ENCODE results near the gene GRIN2C. TPM values are rescaled to one million over a fixed set of nuclear protein-coding genes. Genes with fewer than 3 reads are reported as not detected.
"Not testable (repeated sequence)": the region's sequence is repeated elsewhere in the genome, so short reads cannot be mapped to it uniquely, and the experiment has no call there.

GRIN2C gene
- total RNA-seq, result under 1 TPM in 1 of 4 donors, not detected in 3; 0.13 TPM

- Histone ChIP-seq H3K27me3 (peaks cover 79% of the 10 kb centered on the region), H3K4me3 (peak within 1 kb of the TSS; percentile 45), H3K9me3 (no peaks in the 10 kb centered on the region), H3K4me1 (peaks cover 30% of the 10 kb centered on the region), H3K36me3 (peaks cover 5% of the 10 kb centered on the region), H3K27ac (no peak within 1 kb of the TSS)
- TF ChIP-seq EP300 (IDR thresholded peaks at IDR 0.05), result no peak
- TF ChIP-seq POLR2AphosphoS5 (IDR thresholded peaks at IDR 0.05), result no peak
- TF ChIP-seq POLR2A (IDR thresholded peaks at IDR 0.05), result no peak
- TF ChIP-seq, protein P1, sequence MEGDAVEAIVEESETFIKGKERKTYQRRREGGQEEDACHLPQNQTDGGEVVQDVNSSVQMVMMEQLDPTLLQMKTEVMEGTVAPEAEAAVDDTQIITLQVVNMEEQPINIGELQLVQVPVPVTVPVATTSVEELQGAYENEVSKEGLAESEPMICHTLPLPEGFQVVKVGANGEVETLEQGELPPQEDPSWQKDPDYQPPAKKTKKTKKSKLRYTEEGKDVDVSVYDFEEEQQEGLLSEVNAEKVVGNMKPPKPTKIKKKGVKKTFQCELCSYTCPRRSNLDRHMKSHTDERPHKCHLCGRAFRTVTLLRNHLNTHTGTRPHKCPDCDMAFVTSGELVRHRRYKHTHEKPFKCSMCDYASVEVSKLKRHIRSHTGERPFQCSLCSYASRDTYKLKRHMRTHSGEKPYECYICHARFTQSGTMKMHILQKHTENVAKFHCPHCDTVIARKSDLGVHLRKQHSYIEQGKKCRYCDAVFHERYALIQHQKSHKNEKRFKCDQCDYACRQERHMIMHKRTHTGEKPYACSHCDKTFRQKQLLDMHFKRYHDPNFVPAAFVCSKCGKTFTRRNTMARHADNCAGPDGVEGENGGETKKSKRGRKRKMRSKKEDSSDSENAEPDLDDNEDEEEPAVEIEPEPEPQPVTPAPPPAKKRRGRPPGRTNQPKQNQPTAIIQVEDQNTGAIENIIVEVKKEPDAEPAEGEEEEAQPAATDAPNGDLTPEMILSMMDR (IDR thresholded peaks at IDR 0.05), result peak in 1 of 2 donors; percentile 59
- DNase-seq (ENCODE audit: low spot score in 2 of 2), result no peak
- under 1% methylated on average over 28 of the region's 72 CpGs for WGBS
These were observed at the start of gene GRIN2C for GRCh38 chr17:74859459-74860228. TSS of gene GRIN2C (minus strand) at chr17:74859885. CDS start at chr17:74855092, 4,793 bp downstream.

- 74% methylated on average over 4 of the region's 4 CpGs for WGBS
- H3K4me3 ChIP-seq; DNase-seq (ENCODE audit: low spot score in 2 of 2); H3K27ac ChIP-seq; H3K36me3 ChIP-seq; H3K27me3 ChIP-seq; H3K9me3 ChIP-seq: not testable (repeated sequence)
- H3K4me1 ChIP-seq, result peaks cover 17% of the 10 kb centered on the region
These were observed 49.4 kb upstream of the GRIN2C start for GRCh38 chr17:74909097-74909496.

DNA sequence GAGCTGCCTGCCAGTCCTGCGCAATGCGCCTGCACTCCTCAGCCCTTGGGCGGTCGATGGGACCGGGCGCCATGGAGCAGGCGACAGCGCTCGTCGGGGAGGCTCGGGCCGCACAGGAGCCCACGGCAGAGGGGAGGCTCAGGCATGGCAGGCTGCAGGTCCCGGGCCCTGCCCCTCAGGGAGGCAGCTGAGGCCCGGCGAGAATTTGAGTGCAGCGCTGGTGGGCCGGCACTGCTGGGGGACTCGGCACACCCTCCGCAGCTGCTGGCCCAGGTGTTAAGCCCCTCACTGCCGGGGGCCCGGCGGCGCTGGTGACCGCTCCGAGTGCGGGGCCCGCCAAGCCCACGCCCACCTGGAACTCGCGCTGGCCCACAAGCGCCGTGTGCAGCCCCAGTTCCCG, 47.3 kb upstream of the GRIN2C start:
- H3K9me3 ChIP-seq, result no peaks in the 10 kb centered on the region
- TF ChIP-seq POLR2A (IDR thresholded peaks at IDR 0.05) (no peak), EP300 (IDR thresholded peaks at IDR 0.05) (no peak), POLR2AphosphoS5 (IDR thresholded peaks at IDR 0.05) (no peak)
- TF ChIP-seq, protein P1 (IDR thresholded peaks at IDR 0.05), result no peak
- peaks cover 11% of the 10 kb centered on the region for H3K27me3 ChIP-seq
- H3K27ac ChIP-seq, result no peak overlapping the region
- no peak for DNase-seq (ENCODE audit: low spot score in 2 of 2)
- no peaks in the 10 kb centered on the region for H3K36me3 ChIP-seq
- H3K4me1 ChIP-seq, result peaks cover 17% of the 10 kb centered on the region
- no CpG with 5 or more reads among the region's 34 CpGs for WGBS
- H3K4me3 ChIP-seq, result no peak overlapping the region

GRCh38 chr17:74906214-74906793, 46.6 kb upstream of the GRIN2C start:
- not testable (repeated sequence) for H3K27ac ChIP-seq; H3K9me3 ChIP-seq; DNase-seq (ENCODE audit: low spot score in 2 of 2); H3K4me3 ChIP-seq; H3K36me3 ChIP-seq
- WGBS, result 72% methylated on average over 6 of the region's 6 CpGs
- Histone ChIP-seq H3K27me3 (peaks cover 11% of the 10 kb centered on the region), H3K4me1 (peaks cover 17% of the 10 kb centered on the region)

GRCh38 chr17:74904687-74905409, 45.2 kb upstream of the GRIN2C start:
- Histone ChIP-seq H3K36me3 (no peaks in the 10 kb centered on the region), H3K27ac (no peak overlapping the region), H3K27me3 (peaks cover 11% of the 10 kb centered on the region), H3K4me3 (no peak overlapping the region), H3K4me1 (peaks cover 17% of the 10 kb centered on the region), H3K9me3 (no peaks in the 10 kb centered on the region)
- no peak for DNase-seq (ENCODE audit: low spot score in 2 of 2)
- WGBS, result 84% methylated on average over 6 of the region's 7 CpGs
- no peak for TF ChIP-seq EP300 (IDR thresholded peaks at IDR 0.05)
- TF ChIP-seq POLR2AphosphoS5 (IDR thresholded peaks at IDR 0.05), result no peak
- no peak for TF ChIP-seq POLR2A (IDR thresholded peaks at IDR 0.05)
- TF ChIP-seq, protein P1 (IDR thresholded peaks at IDR 0.05), result no peak

- H3K36me3 ChIP-seq, result no peaks in the 10 kb centered on the region
- no peaks in the 10 kb centered on the region for H3K9me3 ChIP-seq
- WGBS, result 85% methylated on average over 6 of the region's 6 CpGs
- DNase-seq (ENCODE audit: low spot score in 2 of 2), result no peak
- no peak for TF ChIP-seq POLR2A (IDR thresholded peaks at IDR 0.05)
- no peak for TF ChIP-seq POLR2AphosphoS5 (IDR thresholded peaks at IDR 0.05)
- TF ChIP-seq, protein P1 (IDR thresholded peaks at IDR 0.05), result no peak
- TF ChIP-seq EP300 (IDR thresholded peaks at IDR 0.05), result no peak
- no peak overlapping the region for H3K27ac ChIP-seq
- peaks cover 12% of the 10 kb centered on the region for H3K4me1 ChIP-seq
- H3K4me3 ChIP-seq, result no peak overlapping the region
- H3K27me3 ChIP-seq, result peaks cover 11% of the 10 kb centered on the region
These were observed 44.0 kb upstream of the GRIN2C start for GRCh38 chr17:74903671-74904070.
